PC-3 (cell line): ENCODE measurements around the gene GRIN3B.

Experiments
- EZH2phosphoT487 ChIP-seq: fragments of 300-600 bp; sonication (generic); IDR thresholded peaks from 2 replicates; pipeline ENCODE4 v1.6.1; 2018; ENCODE audit warnings: mild to moderate bottlenecking, antibody characterized with exemption, low read length, borderline replicate concordance
- TF ChIP-seq, protein P1 (sequence below): fragments of 300-600 bp; sonication (generic); conservative IDR thresholded peaks from 2 replicates; pipeline ENCODE4 v1.5.1; 2017; ENCODE audit warnings: antibody characterized with exemption, low read depth, mild to moderate bottlenecking, low read length

DNA sequence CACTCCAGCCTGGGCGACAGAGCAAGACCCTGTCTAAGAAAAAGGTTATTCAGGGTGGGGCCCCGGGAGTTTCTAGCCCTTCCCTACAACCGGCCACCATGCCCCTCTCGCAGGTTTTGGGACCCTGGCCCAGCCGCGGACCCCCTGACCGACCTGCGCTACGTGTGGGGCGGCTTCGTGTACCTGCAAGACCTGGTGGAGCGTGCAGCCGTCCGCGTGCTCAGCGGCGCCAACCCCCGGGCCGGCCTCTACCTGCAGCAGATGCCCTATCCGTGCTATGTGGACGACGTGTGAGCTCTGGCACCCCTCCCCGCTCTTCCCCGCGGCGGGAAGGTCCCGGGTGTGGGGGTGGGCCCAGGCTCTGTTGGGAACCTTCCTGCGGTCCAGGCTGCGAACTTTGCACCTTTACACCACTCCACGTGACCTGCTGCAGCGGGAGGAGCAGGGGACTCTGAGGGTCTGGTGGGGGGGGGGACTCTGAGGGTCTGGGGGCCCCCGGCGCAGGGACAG lies 46.0 kb downstream of the GRIN3B start:
- TF ChIP-seq, protein P1, sequence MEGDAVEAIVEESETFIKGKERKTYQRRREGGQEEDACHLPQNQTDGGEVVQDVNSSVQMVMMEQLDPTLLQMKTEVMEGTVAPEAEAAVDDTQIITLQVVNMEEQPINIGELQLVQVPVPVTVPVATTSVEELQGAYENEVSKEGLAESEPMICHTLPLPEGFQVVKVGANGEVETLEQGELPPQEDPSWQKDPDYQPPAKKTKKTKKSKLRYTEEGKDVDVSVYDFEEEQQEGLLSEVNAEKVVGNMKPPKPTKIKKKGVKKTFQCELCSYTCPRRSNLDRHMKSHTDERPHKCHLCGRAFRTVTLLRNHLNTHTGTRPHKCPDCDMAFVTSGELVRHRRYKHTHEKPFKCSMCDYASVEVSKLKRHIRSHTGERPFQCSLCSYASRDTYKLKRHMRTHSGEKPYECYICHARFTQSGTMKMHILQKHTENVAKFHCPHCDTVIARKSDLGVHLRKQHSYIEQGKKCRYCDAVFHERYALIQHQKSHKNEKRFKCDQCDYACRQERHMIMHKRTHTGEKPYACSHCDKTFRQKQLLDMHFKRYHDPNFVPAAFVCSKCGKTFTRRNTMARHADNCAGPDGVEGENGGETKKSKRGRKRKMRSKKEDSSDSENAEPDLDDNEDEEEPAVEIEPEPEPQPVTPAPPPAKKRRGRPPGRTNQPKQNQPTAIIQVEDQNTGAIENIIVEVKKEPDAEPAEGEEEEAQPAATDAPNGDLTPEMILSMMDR, result no peak
- no peak for TF ChIP-seq EZH2phosphoT487
